PC-3 (cell line): Measurements from ENCODE around the gene TMEM163. TPM values are rescaled to one million over a fixed set of nuclear protein-coding genes. Genes with fewer than 3 reads are reported as not detected.

ENCODE experiments used
- ATAC-seq: fragments of 200-7000 bp; cut with Tn5 transposase; 2 replicates; pipeline ENCODE4 v1.9.1; 2020; ENCODE audit warnings: mild to moderate bottlenecking, moderate library complexity
- BruUV-seq: library from RNA; stranded (reverse); fragments of 400-500 nt; replicated peaks from 2 replicates; lab custom pipeline; 2021; lab: Mats Ljungman, UMichigan
- CTCF ChIA-PET: fragments of 300-600 bp; sonication (Branson Sonifier 250); formaldehyde crosslinking; loops from one replicate; lab custom pipeline; 2022; ENCODE audit warnings: antibody characterized with exemption; lab: Charles Lee
- POLR2A ChIA-PET: fragments of 300-600 bp; sonication (Branson Sonifier 250); formaldehyde crosslinking; loops from one replicate; lab custom pipeline; 2022; ENCODE audit warnings: antibody characterized with exemption; ENCODE audit not compliant: unreplicated experiment; lab: Charles Lee
- DNase-seq: peaks from one replicate; pipeline ENCODE4 v3.0.0-alpha.2; 2015
- H2AFZ ChIP-seq: fragments of 300-600 bp; sonication (generic); 2 replicates; pipeline ENCODE4 v1.6.0; 2016; ENCODE audit warnings: antibody characterized with exemption, low read length
- H3F3A ChIP-seq: fragments of 300-600 bp; sonication (generic); one replicate; pipeline ENCODE4 v1.6.0; 2017; ENCODE audit warnings: antibody characterized with exemption, low read length, control low read depth, mild to moderate bottlenecking; ENCODE audit not compliant: unreplicated experiment
- H3K27ac ChIP-seq: fragments of 300-600 bp; sonication (generic); 2 replicates; pipeline ENCODE4 v1.5.1; 2016; ENCODE audit warnings: mild to moderate bottlenecking, low read length
- H3K27me3 ChIP-seq: fragments of 300-600 bp; sonication (generic); 2 replicates; pipeline ENCODE4 v1.6.1; 2016; ENCODE audit warnings: low read length, mixed read lengths
- H3K36me3 ChIP-seq: fragments of 300-600 bp; sonication (generic); 2 replicates; pipeline ENCODE4 v1.6.1; 2016; ENCODE audit warnings: low read depth, mixed run types, low read length, mixed read lengths
- H3K4me1 ChIP-seq: fragments of 300-600 bp; sonication (generic); 2 replicates; pipeline ENCODE4 v1.5.1; 2016; ENCODE audit warnings: low read length; ENCODE audit not compliant: insufficient read depth
- H3K4me2 ChIP-seq: fragments of 300-600 bp; sonication (generic); 2 replicates; pipeline ENCODE4 v1.6.0; 2016; ENCODE audit warnings: low read length
- H3K4me3 ChIP-seq: fragments of 300-600 bp; sonication (generic); 2 replicates; pipeline ENCODE4 v1.5.1; 2016; ENCODE audit warnings: mild to moderate bottlenecking, low read length, mixed read lengths
- H3K79me2 ChIP-seq: fragments of 300-600 bp; sonication (generic); 2 replicates; pipeline ENCODE4 v1.6.1; 2017; ENCODE audit warnings: low read length, mixed read lengths
- H3K9ac ChIP-seq: fragments of 300-600 bp; sonication (generic); 2 replicates; pipeline ENCODE4 v1.6.0; 2016; ENCODE audit warnings: mild to moderate bottlenecking, low read length
- H3K9me2 ChIP-seq: fragments of 300-600 bp; sonication (generic); replicated peaks from 2 replicates; pipeline ENCODE4 v1.6.1; 2016; ENCODE audit warnings: mixed run types, low read length, mixed read lengths
- H3K9me3 ChIP-seq: fragments of 300-600 bp; sonication (generic); 2 replicates; pipeline ENCODE4 v1.6.1; 2016; ENCODE audit warnings: low read length, mixed read lengths
- H4K20me1 ChIP-seq: fragments of 300-600 bp; sonication (generic); 2 replicates; pipeline ENCODE4 v1.6.1; 2016; ENCODE audit warnings: low read length, mixed read lengths
- EZH2 ChIP-seq: fragments of 300-600 bp; sonication (generic); IDR thresholded peaks from one replicate; pipeline ENCODE4 v1.6.1; 2017; ENCODE audit warnings: antibody characterized with exemption, mild to moderate bottlenecking, low read length; ENCODE audit not compliant: unreplicated experiment
- EZH2phosphoT487 ChIP-seq: fragments of 300-600 bp; sonication (generic); IDR thresholded peaks from 2 replicates; pipeline ENCODE4 v1.6.1; 2018; ENCODE audit warnings: mild to moderate bottlenecking, antibody characterized with exemption, low read length, borderline replicate concordance
- intact Hi-C: fragments of 100-400 bp; cut with micrococcal nuclease; formaldehyde crosslinking; loops from 2 replicates; pipeline ENCODE4 v1.9.0; 2023
- total RNA-seq: library from RNA; depleted of rRNA; stranded (reverse); fragments of >200 nt; gene quantifications from 2 replicates; pipeline ENCODE4 v1.2.3, GENCODE V29; 2014
- TF ChIP-seq, protein P1 (sequence below): fragments of 300-600 bp; sonication (generic); conservative IDR thresholded peaks from 2 replicates; pipeline ENCODE4 v1.5.1; 2017; ENCODE audit warnings: antibody characterized with exemption, low read depth, mild to moderate bottlenecking, low read length

The TMEM163 gene
- total RNA-seq, 1 experiment from 2014 or later, result 0.47 TPM

GRCh38 chr2:134765987-134766386 lies 47.2 kb upstream of the TMEM163 start:
- intact Hi-C loops, result no loop called here
- Histone ChIP-seq H3K79me2 (no peaks in the 10 kb centered on the region), H3K9ac (no peak overlapping the region), H3K27me3 (no peaks in the 10 kb centered on the region), H3K27ac (no peak overlapping the region), H3K36me3 (no peaks in the 10 kb centered on the region), H3F3A (no peaks in the 10 kb centered on the region), H2AFZ (no peak overlapping the region), H3K9me2 (no peaks in the 10 kb centered on the region), H4K20me1 (no peaks in the 10 kb centered on the region), H3K4me1 (peaks cover 4% of the 10 kb centered on the region; the same call in 1 of the 2 replicates), H3K9me3 (no peaks in the 10 kb centered on the region), H3K4me2 (no peak overlapping the region), H3K4me3 (no peak overlapping the region)
- no peak for ATAC-seq
- no peak for TF ChIP-seq EZH2phosphoT487
- TF ChIP-seq, protein P1, sequence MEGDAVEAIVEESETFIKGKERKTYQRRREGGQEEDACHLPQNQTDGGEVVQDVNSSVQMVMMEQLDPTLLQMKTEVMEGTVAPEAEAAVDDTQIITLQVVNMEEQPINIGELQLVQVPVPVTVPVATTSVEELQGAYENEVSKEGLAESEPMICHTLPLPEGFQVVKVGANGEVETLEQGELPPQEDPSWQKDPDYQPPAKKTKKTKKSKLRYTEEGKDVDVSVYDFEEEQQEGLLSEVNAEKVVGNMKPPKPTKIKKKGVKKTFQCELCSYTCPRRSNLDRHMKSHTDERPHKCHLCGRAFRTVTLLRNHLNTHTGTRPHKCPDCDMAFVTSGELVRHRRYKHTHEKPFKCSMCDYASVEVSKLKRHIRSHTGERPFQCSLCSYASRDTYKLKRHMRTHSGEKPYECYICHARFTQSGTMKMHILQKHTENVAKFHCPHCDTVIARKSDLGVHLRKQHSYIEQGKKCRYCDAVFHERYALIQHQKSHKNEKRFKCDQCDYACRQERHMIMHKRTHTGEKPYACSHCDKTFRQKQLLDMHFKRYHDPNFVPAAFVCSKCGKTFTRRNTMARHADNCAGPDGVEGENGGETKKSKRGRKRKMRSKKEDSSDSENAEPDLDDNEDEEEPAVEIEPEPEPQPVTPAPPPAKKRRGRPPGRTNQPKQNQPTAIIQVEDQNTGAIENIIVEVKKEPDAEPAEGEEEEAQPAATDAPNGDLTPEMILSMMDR, result no peak; the same call in 1 of the 2 replicates
- TF ChIP-seq EZH2, result no peak
- ChIA-PET CTCF (no interaction called here), POLR2A (no interaction called here)
- no TSS peak for BruUV-seq
- DNase-seq, result no peak

DNA sequence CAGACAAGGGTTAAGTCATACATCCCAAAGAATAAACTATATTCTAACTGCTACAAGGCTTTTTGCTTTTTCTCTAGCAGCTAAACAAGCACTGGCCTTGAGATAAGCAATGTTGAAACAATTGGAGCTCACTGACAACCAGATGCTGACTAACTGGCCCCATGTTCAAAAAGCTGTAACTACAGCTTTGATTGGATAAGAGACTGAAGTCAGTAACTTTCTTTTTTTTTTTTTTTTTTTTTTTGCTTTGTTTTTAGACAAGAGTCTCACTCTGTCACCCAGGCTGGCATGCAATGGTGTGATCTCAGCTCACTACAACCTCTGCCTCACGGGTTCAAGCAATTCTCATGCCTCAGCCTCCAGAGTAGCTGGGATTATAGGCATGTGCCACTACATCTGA lies 45.4 kb upstream of the TMEM163 start:
- DNase-seq (no peak), ATAC-seq (no peak)
- H3F3A ChIP-seq, result no peaks in the 10 kb centered on the region
- H3K27ac ChIP-seq, result no peak overlapping the region
- no peaks in the 10 kb centered on the region for H3K79me2 ChIP-seq
- H3K4me3 ChIP-seq, result no peak overlapping the region
- no peak overlapping the region for H2AFZ ChIP-seq
- H3K4me1 ChIP-seq, result peaks cover 4% of the 10 kb centered on the region; the same call in 1 of the 2 replicates
- H3K9me3 ChIP-seq, result no peaks in the 10 kb centered on the region
- H3K9ac ChIP-seq, result no peak overlapping the region
- intact Hi-C loops, result no loop called here
- no peaks in the 10 kb centered on the region for H3K27me3 ChIP-seq
- ChIA-PET CTCF (no interaction called here), POLR2A (no interaction called here)
- H3K9me2 ChIP-seq, result no peaks in the 10 kb centered on the region
- no peak overlapping the region for H3K4me2 ChIP-seq
- TF ChIP-seq EZH2 (no peak), EZH2phosphoT487 (no peak)
- TF ChIP-seq, protein P1, result no peak
- no TSS peak for BruUV-seq
- no peaks in the 10 kb centered on the region for H3K36me3 ChIP-seq
- no peaks in the 10 kb centered on the region for H4K20me1 ChIP-seq

DNA sequence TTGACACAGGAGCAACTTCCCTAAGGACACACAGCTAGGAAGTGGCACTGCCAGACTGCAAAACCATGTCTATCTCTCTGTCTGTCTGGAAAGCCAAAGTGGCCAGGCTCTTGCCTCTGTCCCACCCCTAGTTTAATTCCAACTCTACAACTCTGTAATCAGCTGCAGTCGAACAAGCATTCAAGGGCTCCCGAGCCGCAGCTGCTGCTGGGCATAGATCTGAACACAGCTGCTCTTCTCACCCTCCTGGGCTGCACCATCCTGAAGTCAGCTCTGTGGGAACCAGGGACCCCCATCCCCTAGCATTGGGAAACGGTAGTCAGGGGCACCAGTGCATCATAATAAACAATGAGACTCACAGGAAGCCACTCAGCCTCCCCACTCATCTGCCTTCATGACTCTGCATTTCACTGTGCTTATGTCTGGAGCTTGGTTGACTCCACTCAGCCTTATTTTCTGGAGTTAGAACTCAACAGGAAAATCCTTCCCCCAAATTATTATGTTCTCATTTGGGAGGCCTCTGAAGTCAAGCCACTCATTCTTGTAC lies 44.4 kb upstream of the TMEM163 start:
- TF ChIP-seq EZH2 (no peak), EZH2phosphoT487 (no peak)
- H3K4me3 ChIP-seq, result no peak overlapping the region
- BruUV-seq, result no TSS peak
- no peaks in the 10 kb centered on the region for H3K36me3 ChIP-seq
- CTCF ChIA-PET, result no interaction called here
- ATAC-seq, result no peak
- no peaks in the 10 kb centered on the region for H3K9me3 ChIP-seq
- H4K20me1 ChIP-seq, result no peaks in the 10 kb centered on the region
- no peaks in the 10 kb centered on the region for H3F3A ChIP-seq
- DNase-seq, result no peak
- no peak overlapping the region for H2AFZ ChIP-seq
- H3K4me1 ChIP-seq, result peaks cover 4% of the 10 kb centered on the region; the same call in 1 of the 2 replicates
- intact Hi-C loops, result no loop called here
- H3K9ac ChIP-seq, result no peak overlapping the region
- H3K27ac ChIP-seq, result no peak overlapping the region
- H3K9me2 ChIP-seq, result no peaks in the 10 kb centered on the region
- no peaks in the 10 kb centered on the region for H3K79me2 ChIP-seq
- no peak overlapping the region for H3K4me2 ChIP-seq
- POLR2A ChIA-PET, result no interaction called here
- no peaks in the 10 kb centered on the region for H3K27me3 ChIP-seq
